T-cell (primary cell): ENCODE measurements around the gene FASN. TPM values are rescaled to one million over a fixed set of nuclear protein-coding genes. Genes with fewer than 3 reads are reported as not detected.
A peak's percentile ranks its signal among the peaks of the same experiment; 100 is the strongest.
"Not testable (repeated sequence)": the region's sequence is repeated elsewhere in the genome, so short reads cannot be mapped to it uniquely, and the experiment has no call there.

Experiments
- ATAC-seq, 4 experiments: fragments of 200-7000 bp in 3 of 4; fragments of 150-1000 bp in 1 of 4; cut with Tn5 transposase; replicated peaks in 1 of 4; 1 replicate in 3 of 4; 2 replicates in 1 of 4; pipeline ENCODE4 v1.10.0; 2021; ENCODE audit warnings: moderate library complexity in 3 of 4, mild to moderate bottlenecking in 2 of 4, moderate number of reproducible peaks in 1 of 4
- CTCF ChIA-PET, 2 donors: fragments of 300-600 bp; sonication (Branson Sonifier 250); formaldehyde crosslinking; loops; one replicate each; lab custom pipeline; 2022; ENCODE audit warnings: antibody characterized with exemption in 2 of 2; lab: Charles Lee
- POLR2A ChIA-PET, 2 donors: fragments of 300-600 bp; sonication (Branson Sonifier 250); formaldehyde crosslinking; loops; one replicate each; lab custom pipeline; 2022; ENCODE audit warnings: antibody characterized with exemption in 2 of 2; lab: Charles Lee
- DNase-seq, 35 experiments: peaks; one replicate each; pipeline versions ENCODE4 v3.0.0 to v3.0.0-alpha.2; 2013 to 2023
- H3K27ac ChIP-seq: one replicate; pipeline ENCODE4 v1.5.1; 2013; ENCODE audit warnings: low read length
- H3K27me3 ChIP-seq, 2 experiments: replicated peaks in 1 of 2; 1 replicate in 1 of 2; 2 replicates in 1 of 2; pipeline versions ENCODE4 v1.6.1 to v1.7.0; 2013; ENCODE audit warnings: low read length in 1 of 2, mixed read lengths in 1 of 2; ENCODE audit not compliant: control insufficient read depth in 2 of 2, insufficient read depth in 2 of 2; ENCODE audit errors: extremely low read depth in 1 of 2
- H3K36me3 ChIP-seq, 2 donors: 1 replicate in 1 of 2; 2 replicates in 1 of 2; pipeline versions ENCODE4 v1.6.1 to v1.7.0; 2013; ENCODE audit warnings: low read length in 1 of 2; ENCODE audit not compliant: control insufficient read depth in 2 of 2, insufficient read depth in 1 of 2; ENCODE audit errors: extremely low read depth in 1 of 2
- H3K4me1 ChIP-seq, 2 experiments: 1 replicate in 1 of 2; 2 replicates in 1 of 2; pipeline versions ENCODE4 v1.6.1 to v1.7.0; 2013; ENCODE audit warnings: low read length in 2 of 2, mixed read lengths in 1 of 2; ENCODE audit not compliant: insufficient read depth in 2 of 2, control insufficient read depth in 1 of 2; ENCODE audit errors: extremely low read depth in 1 of 2
- H3K4me3 ChIP-seq, 2 donors: 1 replicate in 1 of 2; 2 replicates in 1 of 2; pipeline versions ENCODE4 v1.5.1 to v1.7.0; 2013; ENCODE audit warnings: mild to moderate bottlenecking in 2 of 2, low read length in 1 of 2, moderate library complexity in 1 of 2; ENCODE audit not compliant: control insufficient read depth in 1 of 2; ENCODE audit errors: extremely low read depth in 1 of 2
- H3K9me3 ChIP-seq: 2 replicates; pipeline ENCODE4 v1.7.0; 2013
- H3K27ac Mint-ChIP-seq, 2 donors: one replicate each; pipeline ENCODE4 v1.8.0; 2020 to 2021; ENCODE audit warnings: mild to moderate bottlenecking in 2 of 2, mixed read lengths in 2 of 2
- H3K27me3 Mint-ChIP-seq, 2 donors: one replicate each; pipeline ENCODE4 v1.8.0; 2021 to 2022; ENCODE audit warnings: mixed read lengths in 2 of 2
- H3K36me3 Mint-ChIP-seq: one replicate; pipeline ENCODE4 v1.8.0; 2021; ENCODE audit warnings: mixed read lengths
- H3K4me1 Mint-ChIP-seq, 3 donors: one replicate each; pipeline ENCODE4 v1.8.0; 2020 to 2022; ENCODE audit warnings: mixed read lengths in 3 of 3, mild to moderate bottlenecking in 1 of 3
- H3K4me3 Mint-ChIP-seq, 3 donors: one replicate each; pipeline ENCODE4 v1.8.0; 2020 to 2022; ENCODE audit warnings: mild to moderate bottlenecking in 3 of 3, mixed read lengths in 3 of 3, moderate library complexity in 3 of 3
- H3K9me3 Mint-ChIP-seq, 3 donors: one replicate each; pipeline ENCODE4 v1.8.0; 2020 to 2022; ENCODE audit warnings: mixed read lengths in 3 of 3
- WGBS: methylation state at CpG from one replicate; pipeline ENCODE4 v1.1.5; 2013; ENCODE audit warnings: missing lambda C conversion rate; ENCODE audit not compliant: insufficient coverage; 5-methylcytosine and 5-hydroxymethylcytosine counted together
- total RNA-seq, 35 experiments: library from RNA in 6 of 35; stranded (reverse) in 6 of 35; fragments of 120-200 nt in 1 of 35; gene quantifications; one replicate each; pipeline versions ENCODE4 v1.2.1 to v1.2.4 and lab custom pipeline; 2013 to 2026

FASN gene
- total RNA-seq, 5 donors from 2014 or later (not counting 1 experiment from before 2014, with no cell fraction given): 48.2 to 144 (median 52.5) TPM

DNA sequence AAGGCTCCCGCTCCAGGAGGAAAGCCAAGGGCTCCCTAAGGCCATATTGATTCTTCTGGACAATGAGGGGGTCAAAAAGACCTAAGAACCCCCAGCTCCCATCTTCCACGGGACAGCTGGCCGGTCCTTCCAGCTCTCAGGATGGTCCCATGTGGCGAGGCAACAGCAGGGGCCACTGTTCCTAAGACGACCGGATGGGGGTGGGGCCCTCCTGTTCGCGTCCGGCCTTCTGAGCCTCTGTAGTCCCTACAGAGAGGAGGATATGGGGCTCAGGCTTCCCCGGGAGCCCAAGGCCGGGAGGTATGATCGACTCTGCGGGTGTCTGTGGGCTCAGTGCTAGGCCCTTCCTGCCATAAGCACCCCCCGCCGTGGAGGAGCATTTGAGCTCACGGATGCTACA, 54.5 kb downstream of the FASN start:
- Mint-ChIP-seq H3K4me3 (no peak overlapping the region), H3K9me3 (no peaks in the 10 kb centered on the region), H3K36me3 (peaks cover 7% of the 10 kb centered on the region), H3K27me3 (no peaks in the 10 kb centered on the region), H3K4me1 (peaks cover 0 to 6% (median 5%) of the 10 kb centered on the region in 3 donors), H3K27ac (no peak overlapping the region)
- DNase-seq: no peak
- peaks cover 4 to 5% of the 10 kb centered on the region in 2 donors for H3K36me3 ChIP-seq
- no peak overlapping the region for H3K4me3 ChIP-seq
- WGBS: 93% methylated on average over 12 of the region's 16 CpGs
- H3K9me3 ChIP-seq: no peaks in the 10 kb centered on the region
- no peaks in the 10 kb centered on the region for H3K4me1 ChIP-seq
- no peaks in the 10 kb centered on the region for H3K27me3 ChIP-seq
- ChIA-PET CTCF (interaction anchor here in 1 of 2 donors (1.0 kb wide), 1 partner anchor 21 kb away, joined by 9 read pairs; the partner anchor contains the start of genes CENPX and LRRC45), POLR2A (no interaction called here)
- ATAC-seq: no peak
- no peak overlapping the region for H3K27ac ChIP-seq

DNA sequence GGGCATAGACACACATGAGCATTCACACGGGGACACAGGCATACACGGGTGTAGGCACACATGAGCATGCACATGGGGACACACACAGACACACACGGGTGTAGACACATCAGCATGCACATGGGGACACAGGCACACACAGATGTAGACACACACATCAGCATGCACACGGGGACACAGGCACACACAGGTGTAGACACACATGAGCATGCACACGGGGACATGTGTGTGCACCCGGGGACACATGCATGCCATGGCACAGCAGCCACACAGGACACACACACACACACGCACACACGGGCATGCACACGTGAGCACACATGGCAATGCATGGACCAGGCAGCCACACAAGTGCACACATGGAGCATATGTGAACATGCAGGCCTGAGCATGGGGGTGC, 55.4 kb downstream of the FASN start:
- H3K27ac Mint-ChIP-seq: no peak overlapping the region
- H3K36me3 Mint-ChIP-seq: peaks cover 6% of the 10 kb centered on the region
- no peaks in the 10 kb centered on the region for H3K27me3 Mint-ChIP-seq
- no peaks in the 10 kb centered on the region for H3K9me3 Mint-ChIP-seq
- ChIA-PET CTCF (no interaction called here), POLR2A (no interaction called here)
- no peak overlapping the region for H3K4me3 Mint-ChIP-seq
- DNase-seq (no peak), ATAC-seq (no peak)
- 72% methylated on average over 6 of the region's 9 CpGs for WGBS
- peaks cover 3 to 6% of the 10 kb centered on the region in 2 experiments for H3K4me1 ChIP-seq
- H3K36me3 ChIP-seq: no peaks in the 10 kb centered on the region
- H3K27ac ChIP-seq: no peak overlapping the region
- H3K9me3 ChIP-seq: no peaks in the 10 kb centered on the region
- no peak overlapping the region for H3K4me3 ChIP-seq
- peaks cover 5 to 10% (median 9%) of the 10 kb centered on the region in 3 donors for H3K4me1 Mint-ChIP-seq
- H3K27me3 ChIP-seq: no peaks in the 10 kb centered on the region

DNA sequence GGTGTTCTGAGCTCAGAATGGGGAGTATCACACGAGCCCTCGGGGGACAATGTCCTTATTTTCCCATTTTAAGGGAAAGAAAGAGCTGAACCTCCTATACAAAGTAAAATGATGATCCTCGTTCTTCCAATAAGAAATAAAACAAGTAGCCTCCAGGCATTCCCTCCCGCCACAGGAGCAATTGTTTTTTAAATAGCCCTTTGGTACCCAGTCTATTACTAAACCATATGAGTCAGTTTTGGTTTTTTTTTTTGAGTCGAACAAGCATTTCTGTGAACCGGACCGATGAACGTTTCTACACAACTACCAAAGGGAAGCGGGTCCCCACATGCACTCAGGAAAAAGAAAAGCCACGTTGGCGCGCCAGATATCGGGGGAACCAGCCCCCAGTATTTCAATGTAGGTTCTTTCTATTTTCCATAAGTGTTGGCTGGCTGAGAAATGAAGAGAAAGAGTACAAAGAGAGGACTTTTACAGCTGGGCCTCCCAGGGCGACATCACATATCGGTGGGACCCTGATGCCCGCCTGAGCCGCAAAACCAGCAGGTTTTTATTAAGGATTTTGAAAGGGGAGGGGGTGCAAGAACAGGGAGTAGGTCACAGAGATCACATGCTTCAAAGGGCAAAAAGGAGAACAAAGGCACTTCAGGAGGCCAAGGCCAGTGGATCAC, 56.8 kb downstream of the FASN start:
- no peak for ATAC-seq
- Histone ChIP-seq H3K27me3 (no peaks in the 10 kb centered on the region), H3K9me3 (no peaks in the 10 kb centered on the region), H3K27ac (no peak overlapping the region), H3K4me3 (no peak overlapping the region), H3K36me3 (no peaks in the 10 kb centered on the region), H3K4me1 (peaks cover 7 to 14% of the 10 kb centered on the region in 2 experiments)
- DNase-seq: no peak
- H3K27me3 Mint-ChIP-seq: no peaks in the 10 kb centered on the region
- H3K36me3 Mint-ChIP-seq: no peaks in the 10 kb centered on the region
- POLR2A ChIA-PET: no interaction called here
- H3K4me1 Mint-ChIP-seq: peaks cover 7 to 14% (median 14%) of the 10 kb centered on the region in 3 donors
- WGBS: no CpG with 5 or more reads among the region's 17 CpGs
- CTCF ChIA-PET: interaction anchor here in 1 of 2 donors (0.5 kb wide), 1 partner anchor 492 kb away, joined by 5 read pairs; no protein-coding TSS in a partner anchor
- H3K4me3 Mint-ChIP-seq: no peak overlapping the region
- no peak overlapping the region for H3K27ac Mint-ChIP-seq
- no peaks in the 10 kb centered on the region for H3K9me3 Mint-ChIP-seq

DNA sequence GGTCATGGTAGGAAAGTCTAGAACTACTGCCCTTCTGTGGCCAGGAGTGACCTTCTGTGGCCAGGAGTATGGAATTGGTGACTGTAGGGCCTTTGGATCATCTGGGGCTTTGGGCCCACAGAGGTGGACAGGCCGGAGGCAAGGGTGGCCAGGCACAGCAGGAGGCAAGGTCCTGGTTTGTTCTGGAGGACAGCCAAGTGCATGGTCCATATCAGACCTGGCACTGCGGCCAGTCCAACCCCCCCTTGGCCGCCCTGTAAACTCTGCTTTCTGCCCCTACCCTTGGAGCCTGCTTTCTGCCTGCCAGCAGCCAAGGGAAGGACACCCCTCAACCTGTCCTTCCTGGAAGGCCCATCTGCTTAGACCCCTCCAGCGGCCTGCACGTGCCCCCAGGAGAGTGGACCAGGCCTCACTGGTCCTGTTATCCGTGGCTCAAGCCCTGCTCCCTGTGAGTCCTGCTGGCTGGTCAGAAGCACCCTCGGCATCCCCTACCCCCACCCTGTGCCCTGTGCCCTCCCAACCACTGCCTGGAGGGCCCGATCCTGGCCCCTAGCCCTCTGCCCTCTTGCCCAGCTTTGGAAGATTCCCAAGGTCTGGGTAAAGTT, 58.2 kb downstream of the FASN start:
- CTCF ChIA-PET: no interaction called here
- Histone ChIP-seq H3K9me3 (no peaks in the 10 kb centered on the region), H3K27ac (no peak overlapping the region), H3K4me3 (no peak overlapping the region), H3K27me3 (no peaks in the 10 kb centered on the region), H3K4me1 (peaks cover 8 to 23% of the 10 kb centered on the region in 2 experiments), H3K36me3 (peaks cover 0 to 5% of the 10 kb centered on the region in 2 donors)
- H3K27ac Mint-ChIP-seq: peak overlapping the region in 1 of 2 donors; percentile 36
- peaks cover 6% of the 10 kb centered on the region for H3K36me3 Mint-ChIP-seq
- no peaks in the 10 kb centered on the region for H3K9me3 Mint-ChIP-seq
- ATAC-seq: no peak
- no peak overlapping the region for H3K4me3 Mint-ChIP-seq
- no peak for DNase-seq
- H3K4me1 Mint-ChIP-seq: peaks cover 16 to 28% (median 27%) of the 10 kb centered on the region in 3 donors
- no peaks in the 10 kb centered on the region for H3K27me3 Mint-ChIP-seq
- 91% methylated on average over 6 of the region's 8 CpGs for WGBS
- POLR2A ChIA-PET: no interaction called here

DNA sequence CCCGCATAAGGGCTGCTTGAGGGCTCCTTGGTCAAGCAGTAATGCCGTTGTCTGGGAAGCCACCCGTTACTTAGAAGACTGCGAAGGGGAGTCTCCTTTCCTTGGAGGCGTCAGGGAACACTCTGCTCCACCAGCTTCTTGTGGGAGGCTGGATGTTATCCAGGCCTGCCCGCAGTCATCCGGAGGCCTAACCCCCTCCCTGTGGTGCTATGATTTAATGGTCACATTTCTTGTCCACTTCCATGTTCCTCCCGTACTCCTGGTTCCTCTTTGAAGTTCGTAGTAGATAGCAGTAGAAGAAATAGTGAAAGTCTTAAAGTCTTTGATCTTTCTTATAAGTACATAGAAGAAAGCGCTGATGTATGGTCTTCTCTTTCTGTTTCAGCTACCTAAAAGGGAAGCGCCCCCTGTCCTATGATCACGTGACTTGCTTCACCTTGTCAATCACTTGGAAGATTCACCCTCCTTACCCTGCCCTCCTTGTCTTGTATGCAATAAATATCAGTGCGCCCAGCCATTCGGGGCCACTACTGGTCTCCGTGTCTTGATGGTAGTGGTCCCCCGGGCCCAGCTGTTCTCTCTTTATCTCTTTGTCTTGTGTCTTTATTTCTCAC, 59.1 kb downstream of the FASN start:
- peaks cover 8 to 23% of the 10 kb centered on the region in 2 experiments for H3K4me1 ChIP-seq
- H3K27me3 Mint-ChIP-seq, H3K27ac ChIP-seq, H3K36me3 Mint-ChIP-seq, H3K36me3 ChIP-seq, H3K9me3 ChIP-seq, ATAC-seq, H3K9me3 Mint-ChIP-seq, H3K4me3 ChIP-seq, DNase-seq, H3K27me3 ChIP-seq: not testable (repeated sequence)
- Mint-ChIP-seq H3K4me1 (peaks cover 16 to 28% (median 27%) of the 10 kb centered on the region in 3 donors), H3K4me3 (peak overlapping the region in 1 of 3 donors; percentile 12), H3K27ac (peak overlapping the region in 1 of 2 donors; percentile 22)
- POLR2A ChIA-PET: interaction anchor here in 1 of 2 donors (0.6 kb wide), 1 partner anchor 145 kb away, joined by 6 read pairs; no protein-coding TSS in a partner anchor
- CTCF ChIA-PET: interaction anchor here in 1 of 2 donors (1.1 kb wide), 1 partner anchor 160 kb away, joined by 3 read pairs; no protein-coding TSS in a partner anchor
- WGBS: 78% methylated on average over 13 of the region's 16 CpGs

DNA sequence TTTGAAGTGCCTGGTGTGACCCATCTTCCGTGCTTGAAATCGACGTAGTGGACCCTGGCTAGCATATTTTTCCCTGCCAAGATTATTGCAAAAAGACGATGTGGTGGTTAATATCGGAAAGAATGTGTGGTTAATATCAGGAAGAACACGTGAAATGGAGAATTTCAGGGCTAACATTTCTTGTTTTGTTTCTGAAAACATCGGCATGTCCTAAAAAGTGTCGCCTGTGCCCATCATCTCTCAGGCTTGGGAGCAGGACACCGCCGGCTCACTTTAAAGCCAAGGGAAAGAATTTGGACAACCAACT, 60.2 kb downstream of the FASN start:
- Histone ChIP-seq H3K4me1 (peaks cover 8 to 23% of the 10 kb centered on the region in 2 experiments), H3K27me3 (no peaks in the 10 kb centered on the region), H3K4me3 (peak overlapping the region in 1 of 2 donors; percentile 59), H3K36me3 (peaks cover 0 to 5% of the 10 kb centered on the region in 2 donors), H3K27ac (no peak overlapping the region), H3K9me3 (no peaks in the 10 kb centered on the region)
- peaks cover 6% of the 10 kb centered on the region for H3K36me3 Mint-ChIP-seq
- POLR2A ChIA-PET: interaction anchor here (0.5 to 1.0 kb wide), 3 partner anchors 15 to 99 kb away, joined by 4 to 6 read pairs (median 4); partner anchors contain the start of gene CENPX (in 1 of the 2)
- peak overlapping the region; percentile 82 to 88 (median 87) for H3K4me3 Mint-ChIP-seq
- ATAC-seq: no peak
- H3K9me3 Mint-ChIP-seq: no peaks in the 10 kb centered on the region
- peak overlapping the region; percentile 90 to 93 for H3K27ac Mint-ChIP-seq
- peaks cover 16 to 30% (median 28%) of the 10 kb centered on the region in 3 donors for H3K4me1 Mint-ChIP-seq
- 4% methylated on average over 10 of the region's 10 CpGs for WGBS
- CTCF ChIA-PET: interaction anchor here in 1 of 2 donors (0.6 to 1.6 kb wide), 12 partner anchors 10 to 262 kb away, joined by 3 to 17 read pairs (median 4); partner anchors contain the start of genes CENPX and LRRC45
- DNase-seq: no peak
- H3K27me3 Mint-ChIP-seq: no peaks in the 10 kb centered on the region
